EL (cell line): ENCODE data around the gene NUDT14.

Experiments used
- DNase-seq: peaks from one replicate; pipeline ENCODE4 v3.0.0-alpha.2; 2016

NUDT14 gene

GRCh38 chr14:105180592-105181548 is at the start of gene NUDT14:
Gene NUDT14, minus strand, starts transcription at chr14:105181312. Its CDS starts 103 bp downstream, at chr14:105181209.
- peak; percentile 56 for DNase-seq

GRCh38 chr14:105229099-105229655 is 48.1 kb upstream of the NUDT14 start:
- no peak for DNase-seq

- no peak for DNase-seq
Observed at GRCh38 chr14:105228562-105228961, 47.5 kb upstream of the NUDT14 start.

GRCh38 chr14:105227346-105227745 is 46.2 kb upstream of the NUDT14 start:
- DNase-seq, result no peak

GRCh38 chr14:105226198-105226597 is 45.1 kb upstream of the NUDT14 start:
- no peak for DNase-seq

GRCh38 chr14:105224845-105225570 is 43.9 kb upstream of the NUDT14 start:
- DNase-seq, result no peak

- DNase-seq, result no peak
Observed at GRCh38 chr14:105223770-105224544, 42.8 kb upstream of the NUDT14 start.

- no peak for DNase-seq
Observed at GRCh38 chr14:105223260-105223659, 42.1 kb upstream of the NUDT14 start.

- no peak for DNase-seq
Observed at GRCh38 chr14:105221598-105222178, 40.6 kb upstream of the NUDT14 start.

- DNase-seq, result no peak
Observed at GRCh38 chr14:105220699-105221597, 39.8 kb upstream of the NUDT14 start.

- no peak for DNase-seq
Observed at GRCh38 chr14:105219753-105220152, 38.6 kb upstream of the NUDT14 start.

GRCh38 chr14:105219043-105219612 is 38.0 kb upstream of the NUDT14 start:
- no peak for DNase-seq

GRCh38 chr14:105218611-105219010 is 37.5 kb upstream of the NUDT14 start:
- DNase-seq, result no peak

GRCh38 chr14:105217774-105218173 is 36.7 kb upstream of the NUDT14 start:
- no peak for DNase-seq

- DNase-seq, result no peak
Observed at GRCh38 chr14:105216490-105217247, 35.6 kb upstream of the NUDT14 start.

GRCh38 chr14:105215602-105216001 is 34.5 kb upstream of the NUDT14 start:
- DNase-seq, result no peak

- no peak for DNase-seq
Observed at GRCh38 chr14:105214324-105214915, 33.3 kb upstream of the NUDT14 start.

- no peak for DNase-seq
Observed at GRCh38 chr14:105213361-105213760, 32.2 kb upstream of the NUDT14 start.

- no peak for DNase-seq
Observed at GRCh38 chr14:105212541-105213300, 31.6 kb upstream of the NUDT14 start.
